Stomach (tissue), 9 donors: ENCODE results near the gene DIP2A. TPM values are rescaled to one million over a fixed set of nuclear protein-coding genes. Genes with fewer than 3 reads are reported as not detected.

Experiments used
- DNase-seq, 2 donors: peaks; one replicate each; pipeline versions ENCODE4 v3.0.0 to v3.0.0-alpha.2; 2013 to 2019
- H3K27ac ChIP-seq, 5 donors: fragments of 200-600 bp in 4 of 5; sonication (generic) in 4 of 5; one replicate each; pipeline ENCODE4 v1.5.1; 2013 to 2019; ENCODE audit warnings: mild to moderate bottlenecking in 1 of 5, moderate library complexity in 1 of 5
- H3K27me3 ChIP-seq, 3 donors: fragments of 200-600 bp; sonication (generic); one replicate each; pipeline ENCODE4 v1.5.1; 2017 to 2019; ENCODE audit warnings: mixed run types in 1 of 3
- H3K36me3 ChIP-seq, 4 donors: fragments of 200-600 bp; sonication (generic); 1 replicate in 3 of 4; 2 replicates in 1 of 4; pipeline ENCODE4 v1.5.1; 2016 to 2019
- H3K4me1 ChIP-seq, 4 donors: fragments of 200-600 bp; sonication (generic); one replicate each; pipeline ENCODE4 v1.5.1; 2016 to 2019
- H3K4me3 ChIP-seq, 4 donors: fragments of 200-600 bp; sonication (generic) in 3 of 4; one replicate each; pipeline ENCODE4 v1.5.1; 2016 to 2019; ENCODE audit warnings: mild to moderate bottlenecking in 1 of 4
- H3K9me3 ChIP-seq, 4 donors: fragments of 200-600 bp; sonication (generic); one replicate each; pipeline ENCODE4 v1.5.1; 2016 to 2019
- EP300 ChIP-seq: sonication (generic); formaldehyde crosslinking; IDR thresholded peaks from one replicate; pipeline ENCODE4 v1.6.1; 2017; ENCODE audit warnings: antibody characterized with exemption
- POLR2A ChIP-seq, 4 donors: fragments of 450-650 bp; IDR thresholded peaks; one replicate each; pipeline ENCODE4 v1.6.1; 2016; ENCODE audit warnings: antibody characterized with exemption in 4 of 4, control low read depth in 2 of 4, mild to moderate bottlenecking in 1 of 4, moderate library complexity in 1 of 4
- POLR2AphosphoS5 ChIP-seq, 3 donors: sonication (generic); formaldehyde crosslinking; IDR thresholded peaks; one replicate each; pipeline ENCODE4 v1.6.1; 2016; ENCODE audit warnings: antibody characterized with exemption in 3 of 3
- WGBS, 5 donors: extraction: QIAGEN DNeasy Blood & Tissue Kit in 3 of 5; methylation state at CpG; one replicate each; pipeline versions ENCODE4 v1.1.5 to v1.1.7; 2013 to 2018; 5-methylcytosine and 5-hydroxymethylcytosine counted together
- intact Hi-C: fragments of 100-400 bp; cut with DNase I; formaldehyde crosslinking; loops from one replicate; pipeline ENCODE4 v1.15.1; 2023; ENCODE audit warnings: low total_unique reads
- polyA plus RNA-seq, 3 donors: library from polyadenylated mRNA; stranded (reverse); fragments of 200-250 nt; gene quantifications; one replicate each; pipeline ENCODE4 v1.2.3, GENCODE V29; 2013
- total RNA-seq, 5 donors: library from RNA; depleted of rRNA; stranded (reverse); fragments of >200 nt; gene quantifications; one replicate each; pipeline versions ENCODE4 v1.1.0 to v1.2.3, GENCODE V29; 2014 to 2016
- TF ChIP-seq, protein P1 (sequence below), 7 experiments: fragments of 450-650 bp in 4 of 7; fragments of 200-600 bp in 3 of 7; sonication (generic) in 3 of 7; IDR thresholded peaks; one replicate each; pipeline ENCODE4 v1.5.1; 2016 to 2019; ENCODE audit warnings: antibody characterized with exemption in 7 of 7, control low read depth in 2 of 7, mild to moderate bottlenecking in 1 of 7
- donor health status: healthy with polysubstance abuse.
- donor health status: Bipolar disorder and iron deficiency.
- donor health status: healthy.

Gene DIP2A
- total and polyA plus RNA-seq, 8 donors, result 7.3 to 122 (median 51.0) TPM

DNA sequence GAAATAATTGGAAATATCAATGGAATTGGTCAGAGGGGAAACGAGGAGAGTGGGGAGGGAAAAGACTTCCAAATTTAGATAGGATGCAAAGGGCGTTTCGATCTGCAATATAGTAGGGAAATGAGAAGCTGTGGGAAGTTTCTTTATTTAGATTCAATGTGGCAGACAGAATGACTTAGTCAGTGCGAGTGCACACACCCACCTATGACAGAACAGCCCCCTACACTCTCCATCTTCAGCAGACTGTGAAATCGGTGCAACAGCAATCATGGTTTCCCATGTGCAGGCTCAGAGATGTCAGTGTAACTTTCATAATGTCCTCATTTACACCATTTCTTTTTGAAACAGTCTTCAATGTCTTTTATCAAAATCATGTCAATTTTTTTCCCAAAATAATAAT is 46.0 kb downstream of the DIP2A start:
- no peak for TF ChIP-seq POLR2A (IDR thresholded peaks at IDR 0.05)
- no peak for TF ChIP-seq POLR2AphosphoS5 (IDR thresholded peaks at IDR 0.05)
- TF ChIP-seq, protein P1, sequence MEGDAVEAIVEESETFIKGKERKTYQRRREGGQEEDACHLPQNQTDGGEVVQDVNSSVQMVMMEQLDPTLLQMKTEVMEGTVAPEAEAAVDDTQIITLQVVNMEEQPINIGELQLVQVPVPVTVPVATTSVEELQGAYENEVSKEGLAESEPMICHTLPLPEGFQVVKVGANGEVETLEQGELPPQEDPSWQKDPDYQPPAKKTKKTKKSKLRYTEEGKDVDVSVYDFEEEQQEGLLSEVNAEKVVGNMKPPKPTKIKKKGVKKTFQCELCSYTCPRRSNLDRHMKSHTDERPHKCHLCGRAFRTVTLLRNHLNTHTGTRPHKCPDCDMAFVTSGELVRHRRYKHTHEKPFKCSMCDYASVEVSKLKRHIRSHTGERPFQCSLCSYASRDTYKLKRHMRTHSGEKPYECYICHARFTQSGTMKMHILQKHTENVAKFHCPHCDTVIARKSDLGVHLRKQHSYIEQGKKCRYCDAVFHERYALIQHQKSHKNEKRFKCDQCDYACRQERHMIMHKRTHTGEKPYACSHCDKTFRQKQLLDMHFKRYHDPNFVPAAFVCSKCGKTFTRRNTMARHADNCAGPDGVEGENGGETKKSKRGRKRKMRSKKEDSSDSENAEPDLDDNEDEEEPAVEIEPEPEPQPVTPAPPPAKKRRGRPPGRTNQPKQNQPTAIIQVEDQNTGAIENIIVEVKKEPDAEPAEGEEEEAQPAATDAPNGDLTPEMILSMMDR (IDR thresholded peaks at IDR 0.05), result no peak
- TF ChIP-seq EP300, result no peak
- Histone ChIP-seq H3K27me3 (no peaks in the 10 kb centered on the region), H3K27ac (no peak overlapping the region), H3K4me3 (no peak overlapping the region), H3K4me1 (peaks cover 8 to 20% (median 12%) of the 10 kb centered on the region in 4 donors), H3K9me3 (no peaks in the 10 kb centered on the region), H3K36me3 (peaks cover 12 to 65% (median 46%) of the 10 kb centered on the region in 4 donors)
- intact Hi-C loops, result no loop called here
- DNase-seq, result no peak
- WGBS, 5 donors, result 78 to 92% (median 90%) methylated on average over 5 of the region's 5 CpGs

DNA sequence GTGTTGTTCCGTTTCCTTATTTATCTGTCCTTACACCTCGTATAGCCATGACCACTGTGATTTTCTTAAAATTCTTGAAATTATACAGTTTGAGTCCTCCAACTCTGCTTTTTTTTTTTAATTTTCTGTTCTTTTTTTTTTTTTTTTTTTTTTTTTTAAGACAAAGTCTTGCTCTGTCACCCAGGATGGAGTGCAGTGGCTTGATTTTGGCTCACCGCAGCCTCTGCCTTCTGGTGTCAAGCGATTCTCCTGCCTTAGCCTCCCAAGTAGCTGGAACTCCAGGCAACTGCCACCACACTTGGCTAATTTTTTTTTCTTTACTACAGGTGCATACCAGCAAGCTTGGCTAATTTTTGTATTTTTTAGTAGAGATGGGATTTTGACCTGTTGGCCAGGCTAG is 48.9 kb downstream of the DIP2A start:
- no peak overlapping the region for H3K27ac ChIP-seq
- WGBS, 5 donors, result 79 to 97% (median 87%) methylated on average over 4 of the region's 4 CpGs
- DNase-seq, result no peak
- TF ChIP-seq POLR2AphosphoS5 (IDR thresholded peaks at IDR 0.05) (no peak), EP300 (no peak), POLR2A (IDR thresholded peaks at IDR 0.05) (no peak)
- TF ChIP-seq, protein P1 (IDR thresholded peaks at IDR 0.05), result no peak
- peaks cover 0 to 6% (median 3%) of the 10 kb centered on the region in 4 donors for H3K4me1 ChIP-seq
- H3K27me3 ChIP-seq, result no peaks in the 10 kb centered on the region
- no peaks in the 10 kb centered on the region for H3K9me3 ChIP-seq
- H3K36me3 ChIP-seq, result peaks cover 35 to 78% (median 68%) of the 10 kb centered on the region in 4 donors
- intact Hi-C loops, result no loop called here
- H3K4me3 ChIP-seq, result no peak overlapping the region

DNA sequence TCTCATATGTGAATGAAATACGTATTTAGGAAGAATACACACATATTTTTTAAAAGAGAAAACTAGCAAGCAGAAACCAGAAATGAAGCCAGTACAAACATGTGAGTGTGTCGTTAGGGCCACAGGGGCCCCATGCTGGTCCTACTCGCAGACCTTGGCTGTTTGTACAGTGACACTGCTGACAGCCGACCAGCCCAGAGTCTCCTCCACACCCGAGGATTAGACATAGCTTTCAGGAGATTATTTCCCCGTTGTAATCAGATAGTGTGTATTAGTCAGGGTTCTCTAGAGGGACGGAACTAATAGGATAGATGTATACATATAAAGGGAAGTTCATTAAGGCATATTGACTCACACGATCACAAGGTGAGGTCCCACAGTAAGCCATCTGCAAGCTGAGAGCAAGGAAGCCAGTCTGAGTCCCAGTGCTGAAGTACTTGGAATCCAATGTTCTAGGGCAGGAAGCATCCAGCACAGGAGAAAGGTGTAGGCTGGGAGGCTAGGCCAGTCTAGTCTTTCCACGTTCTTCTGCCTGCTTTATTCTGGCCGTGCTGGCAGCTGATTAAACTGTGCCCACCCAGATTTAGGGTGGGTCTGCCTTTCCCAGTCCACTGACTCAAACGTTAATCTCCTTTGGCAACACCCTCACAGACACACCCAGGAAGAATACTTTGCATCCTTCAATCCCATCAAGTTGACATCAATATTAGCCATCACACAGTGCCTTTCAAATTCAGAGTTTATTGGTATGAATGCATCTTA is 51.2 kb downstream of the DIP2A start:
- no peaks in the 10 kb centered on the region for H3K9me3 ChIP-seq
- peak overlapping the region in 4 of 5 donors; percentile 20 to 73 (median 46) for H3K27ac ChIP-seq
- intact Hi-C loops, result no loop called here
- TF ChIP-seq, protein P1 (IDR thresholded peaks at IDR 0.05), result no peak
- TF ChIP-seq POLR2AphosphoS5 (IDR thresholded peaks at IDR 0.05), result peak in 2 of 3 donors; percentile 46 to 77
- peak; percentile 49 to 95 for DNase-seq
- peaks cover 39 to 68% (median 62%) of the 10 kb centered on the region in 4 donors for H3K36me3 ChIP-seq
- H3K4me1 ChIP-seq, result peaks cover 4 to 9% (median 5%) of the 10 kb centered on the region in 4 donors
- WGBS, 5 donors, result 33 to 63% (median 42%) methylated on average over 11 of the region's 11 CpGs
- no peaks in the 10 kb centered on the region for H3K27me3 ChIP-seq
- H3K4me3 ChIP-seq, result no peak overlapping the region

DNA sequence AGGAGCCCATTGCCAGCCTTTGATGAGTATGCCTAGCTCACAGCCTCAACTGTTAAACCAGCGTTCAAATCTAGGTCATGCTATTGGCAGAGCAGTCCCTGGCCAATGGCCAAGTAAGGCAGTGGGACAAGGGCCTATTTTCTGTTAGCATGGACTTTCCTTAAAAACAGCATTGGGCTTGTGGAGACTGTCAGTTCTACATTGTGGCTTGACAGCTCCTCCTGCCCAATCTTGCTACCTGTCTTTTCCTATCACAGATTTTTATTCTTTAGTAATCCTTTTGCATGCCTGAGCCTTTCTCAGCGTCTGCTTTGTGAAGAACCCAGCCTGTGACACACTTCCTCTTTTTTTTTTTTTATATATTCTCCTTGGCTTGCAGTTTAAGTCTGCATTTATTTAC is 56.4 kb downstream of the DIP2A start:
- TF ChIP-seq POLR2AphosphoS5 (IDR thresholded peaks at IDR 0.05) (no peak), POLR2A (IDR thresholded peaks at IDR 0.05) (no peak), EP300 (no peak)
- TF ChIP-seq, protein P1 (IDR thresholded peaks at IDR 0.05), result no peak
- no peaks in the 10 kb centered on the region for H3K27me3 ChIP-seq
- no peaks in the 10 kb centered on the region for H3K9me3 ChIP-seq
- WGBS, 5 donors, result 13 to 26% (median 19%) methylated on average over 2 of the region's 2 CpGs
- peaks cover 23 to 56% (median 51%) of the 10 kb centered on the region in 4 donors for H3K36me3 ChIP-seq
- H3K4me1 ChIP-seq, result peaks cover 0 to 15% (median 12%) of the 10 kb centered on the region in 4 donors
- no peak overlapping the region for H3K4me3 ChIP-seq
- H3K27ac ChIP-seq, result peak overlapping the region in 3 of 5 donors; percentile 38 to 41 (median 39)
- peak; percentile 59 to 82 for DNase-seq
- intact Hi-C loops, result no loop called here
